ACC112 (cell line): Measurements from ENCODE around the gene OXER1.
"Not testable (repeated sequence)": the region's sequence is repeated elsewhere in the genome, so short reads cannot be mapped to it uniquely, and the experiment has no call there.

Source experiments
- H2AFZ ChIP-seq: fragments of 200-600 bp; sonication (generic); one replicate; pipeline ENCODE4 v1.6.0; 2017; ENCODE audit warnings: antibody characterized with exemption, low read length; ENCODE audit not compliant: unreplicated experiment
- H3K27ac ChIP-seq: fragments of 200-600 bp; sonication (generic); 2 replicates; pipeline ENCODE4 v1.5.1; 2014; ENCODE audit warnings: low read depth, mild to moderate bottlenecking, antibody characterized with exemption, low read length, moderate library complexity
- H3K27me3 ChIP-seq: fragments of 200-600 bp; sonication (generic); 2 replicates; pipeline ENCODE4 v1.6.1; 2014; ENCODE audit warnings: mild to moderate bottlenecking, antibody characterized with exemption, low read length, moderate library complexity, mixed read lengths; ENCODE audit not compliant: insufficient read depth
- H3K36me3 ChIP-seq: fragments of 200-600 bp; sonication (generic); 2 replicates; pipeline ENCODE4 v1.6.1; 2016; ENCODE audit warnings: mild to moderate bottlenecking, antibody characterized with exemption, low read length, moderate library complexity, mixed read lengths; ENCODE audit not compliant: insufficient read depth
- H3K4me1 ChIP-seq: fragments of 200-600 bp; sonication (generic); one replicate; pipeline ENCODE4 v1.6.1; 2016; ENCODE audit warnings: low read length, mixed read lengths; ENCODE audit not compliant: insufficient read depth, unreplicated experiment, control insufficient read depth
- H3K4me3 ChIP-seq: fragments of 200-600 bp; sonication (generic); 2 replicates; pipeline ENCODE4 v1.5.1; 2014; ENCODE audit warnings: mild to moderate bottlenecking, low read depth, low read length
- H3K79me2 ChIP-seq: fragments of 200-600 bp; sonication (generic); one replicate; pipeline ENCODE4 v1.6.0; 2016; ENCODE audit warnings: low read length; ENCODE audit not compliant: control insufficient read depth, unreplicated experiment, insufficient read depth

OXER1 gene

GRCh38 chr2:42747422-42747821 lies 16.5 kb downstream of the OXER1 start:
- no peak overlapping the region for H3K27ac ChIP-seq
- no peaks in the 10 kb centered on the region for H3K4me1 ChIP-seq
- H3K36me3 ChIP-seq, result no peaks in the 10 kb centered on the region
- H3K4me3 ChIP-seq, result no peak overlapping the region
- H3K27me3 ChIP-seq, result no peaks in the 10 kb centered on the region
- no peak overlapping the region for H2AFZ ChIP-seq
- H3K79me2 ChIP-seq, result no peaks in the 10 kb centered on the region

GRCh38 chr2:42744545-42745082 lies 19.3 kb downstream of the OXER1 start:
- H3K79me2 ChIP-seq, result no peaks in the 10 kb centered on the region
- H2AFZ ChIP-seq, result no peak overlapping the region
- no peaks in the 10 kb centered on the region for H3K36me3 ChIP-seq
- H3K27me3 ChIP-seq, result no peaks in the 10 kb centered on the region
- H3K4me1 ChIP-seq, result no peaks in the 10 kb centered on the region
- H3K27ac ChIP-seq, result no peak overlapping the region
- H3K4me3 ChIP-seq, result no peak overlapping the region

- no peaks in the 10 kb centered on the region for H3K36me3 ChIP-seq
- no peaks in the 10 kb centered on the region for H3K4me1 ChIP-seq
- no peaks in the 10 kb centered on the region for H3K79me2 ChIP-seq
- H3K27ac ChIP-seq, result no peak overlapping the region
- H3K4me3 ChIP-seq, result no peak overlapping the region
- H2AFZ ChIP-seq, result no peak overlapping the region
- no peaks in the 10 kb centered on the region for H3K27me3 ChIP-seq
Measured at GRCh38 chr2:42743659-42743990, 20.3 kb downstream of the OXER1 start.

GRCh38 chr2:42742740-42743658 lies 20.9 kb downstream of the OXER1 start:
- Histone ChIP-seq H3K4me1 (no peaks in the 10 kb centered on the region), H3K36me3 (no peaks in the 10 kb centered on the region), H3K79me2 (no peaks in the 10 kb centered on the region), H3K4me3 (no peak overlapping the region), H3K27me3 (no peaks in the 10 kb centered on the region), H2AFZ (no peak overlapping the region), H3K27ac (no peak overlapping the region)

- no peak overlapping the region for H3K27ac ChIP-seq
- no peaks in the 10 kb centered on the region for H3K27me3 ChIP-seq
- no peaks in the 10 kb centered on the region for H3K4me1 ChIP-seq
- H2AFZ ChIP-seq, result no peak overlapping the region
- no peaks in the 10 kb centered on the region for H3K36me3 ChIP-seq
- H3K79me2 ChIP-seq, result no peaks in the 10 kb centered on the region
- H3K4me3 ChIP-seq, result no peak overlapping the region
Measured at GRCh38 chr2:42741140-42741539, 22.8 kb downstream of the OXER1 start.

GRCh38 chr2:42736598-42737322 lies 27.2 kb downstream of the OXER1 start:
- H2AFZ ChIP-seq, result no peak overlapping the region
- no peaks in the 10 kb centered on the region for H3K36me3 ChIP-seq
- no peaks in the 10 kb centered on the region for H3K27me3 ChIP-seq
- no peak overlapping the region for H3K4me3 ChIP-seq
- H3K79me2 ChIP-seq, result no peaks in the 10 kb centered on the region
- no peak overlapping the region for H3K27ac ChIP-seq
- H3K4me1 ChIP-seq, result no peaks in the 10 kb centered on the region

GRCh38 chr2:42733852-42734251 lies 30.1 kb downstream of the OXER1 start:
- Histone ChIP-seq H3K4me1 (no peaks in the 10 kb centered on the region), H3K79me2 (no peaks in the 10 kb centered on the region), H2AFZ (no peak overlapping the region), H3K27ac (no peak overlapping the region), H3K4me3 (no peak overlapping the region), H3K27me3 (no peaks in the 10 kb centered on the region), H3K36me3 (no peaks in the 10 kb centered on the region)

- H2AFZ ChIP-seq, H3K36me3 ChIP-seq, H3K27ac ChIP-seq, H3K4me1 ChIP-seq, H3K4me3 ChIP-seq, H3K79me2 ChIP-seq, H3K27me3 ChIP-seq: not testable (repeated sequence)
Measured at GRCh38 chr2:42731316-42731715, 32.6 kb downstream of the OXER1 start.

GRCh38 chr2:42726680-42727079 lies 37.3 kb downstream of the OXER1 start:
- Histone ChIP-seq H3K4me1 (peaks cover 12% of the 10 kb centered on the region), H3K79me2 (no peaks in the 10 kb centered on the region), H3K27ac (no peak overlapping the region), H2AFZ (no peak overlapping the region), H3K36me3 (no peaks in the 10 kb centered on the region), H3K27me3 (no peaks in the 10 kb centered on the region), H3K4me3 (no peak overlapping the region)

GRCh38 chr2:42725657-42726056 lies 38.3 kb downstream of the OXER1 start:
- Histone ChIP-seq H2AFZ (no peak overlapping the region), H3K4me1 (peaks cover 12% of the 10 kb centered on the region), H3K79me2 (no peaks in the 10 kb centered on the region), H3K27ac (no peak overlapping the region), H3K27me3 (no peaks in the 10 kb centered on the region), H3K36me3 (no peaks in the 10 kb centered on the region), H3K4me3 (no peak overlapping the region)

- no peak overlapping the region for H3K27ac ChIP-seq
- no peak overlapping the region for H2AFZ ChIP-seq
- H3K27me3 ChIP-seq, result no peaks in the 10 kb centered on the region
- no peak overlapping the region for H3K4me3 ChIP-seq
- H3K36me3 ChIP-seq, result no peaks in the 10 kb centered on the region
- H3K79me2 ChIP-seq, result no peaks in the 10 kb centered on the region
- H3K4me1 ChIP-seq, result peaks cover 12% of the 10 kb centered on the region
Measured at GRCh38 chr2:42724886-42725285, 39.0 kb downstream of the OXER1 start.
